Measurements from ENCODE around the gene IGSF3.

The IGSF3 gene

DNA sequence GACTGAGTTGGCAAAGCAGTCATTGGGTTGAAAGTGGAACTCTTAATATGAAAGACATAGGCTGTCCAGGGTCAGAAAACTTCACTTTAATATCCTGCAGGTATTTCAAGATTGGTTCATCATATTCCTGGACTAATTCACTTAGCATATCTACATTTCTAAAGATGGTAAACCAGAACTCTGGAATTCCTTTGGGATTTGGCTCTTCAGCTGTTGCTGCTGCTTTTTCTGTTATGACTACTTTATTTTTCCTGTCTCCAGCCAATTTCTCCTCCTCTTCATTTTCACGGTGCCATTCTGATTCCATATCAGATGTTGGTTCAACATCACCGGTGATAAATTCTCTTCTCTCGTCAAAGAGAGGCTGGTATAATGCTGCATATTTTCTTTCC, 134.1 kb downstream of the IGSF3 start:
- DNase-seq (ENCODE audit: low spot score): no peak
- TF ChIP-seq, protein P1, sequence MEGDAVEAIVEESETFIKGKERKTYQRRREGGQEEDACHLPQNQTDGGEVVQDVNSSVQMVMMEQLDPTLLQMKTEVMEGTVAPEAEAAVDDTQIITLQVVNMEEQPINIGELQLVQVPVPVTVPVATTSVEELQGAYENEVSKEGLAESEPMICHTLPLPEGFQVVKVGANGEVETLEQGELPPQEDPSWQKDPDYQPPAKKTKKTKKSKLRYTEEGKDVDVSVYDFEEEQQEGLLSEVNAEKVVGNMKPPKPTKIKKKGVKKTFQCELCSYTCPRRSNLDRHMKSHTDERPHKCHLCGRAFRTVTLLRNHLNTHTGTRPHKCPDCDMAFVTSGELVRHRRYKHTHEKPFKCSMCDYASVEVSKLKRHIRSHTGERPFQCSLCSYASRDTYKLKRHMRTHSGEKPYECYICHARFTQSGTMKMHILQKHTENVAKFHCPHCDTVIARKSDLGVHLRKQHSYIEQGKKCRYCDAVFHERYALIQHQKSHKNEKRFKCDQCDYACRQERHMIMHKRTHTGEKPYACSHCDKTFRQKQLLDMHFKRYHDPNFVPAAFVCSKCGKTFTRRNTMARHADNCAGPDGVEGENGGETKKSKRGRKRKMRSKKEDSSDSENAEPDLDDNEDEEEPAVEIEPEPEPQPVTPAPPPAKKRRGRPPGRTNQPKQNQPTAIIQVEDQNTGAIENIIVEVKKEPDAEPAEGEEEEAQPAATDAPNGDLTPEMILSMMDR (IDR thresholded peaks at IDR 0.05; ENCODE audit: extremely low read depth, missing control alignments): no peak

DNA sequence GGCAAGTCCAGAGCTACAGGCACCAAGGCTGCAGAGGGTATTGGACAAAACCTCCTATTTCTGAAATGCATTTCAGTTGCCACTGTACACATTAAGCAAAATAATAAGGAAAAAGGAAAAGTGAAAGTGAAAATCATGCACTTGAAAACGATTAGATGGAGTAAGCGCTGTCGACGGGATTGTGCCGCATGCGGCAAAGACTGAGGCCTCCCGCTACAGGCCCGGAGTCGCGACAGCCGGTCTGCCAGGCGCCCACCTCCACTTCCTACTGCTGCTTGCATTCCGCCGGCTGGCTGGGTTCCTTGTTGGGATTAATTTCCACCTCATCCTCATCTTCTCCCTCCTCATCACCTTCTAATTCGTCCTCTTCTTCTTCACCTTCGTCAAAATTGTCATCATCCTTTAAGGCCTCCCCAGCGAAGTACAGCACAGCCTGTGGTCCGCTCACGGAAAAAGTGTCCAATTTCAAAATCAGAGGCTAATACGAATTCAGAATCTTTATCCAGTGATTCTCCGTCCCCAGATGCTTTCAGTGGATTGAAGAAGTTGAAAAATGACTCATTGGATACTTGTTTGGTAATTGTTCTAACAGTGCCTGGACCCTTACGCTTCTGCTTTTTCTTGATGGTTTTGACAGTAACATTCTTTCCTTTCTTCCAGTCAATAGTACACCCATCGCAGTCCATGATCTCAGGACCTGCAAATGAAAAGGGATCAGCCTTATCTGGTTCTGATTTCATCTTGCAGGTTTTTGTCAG, 134.7 kb downstream of the IGSF3 start:
- TF ChIP-seq, protein P1 (IDR thresholded peaks at IDR 0.05; ENCODE audit: extremely low read depth, missing control alignments): no peak
- DNase-seq (ENCODE audit: low spot score): no peak

DNA sequence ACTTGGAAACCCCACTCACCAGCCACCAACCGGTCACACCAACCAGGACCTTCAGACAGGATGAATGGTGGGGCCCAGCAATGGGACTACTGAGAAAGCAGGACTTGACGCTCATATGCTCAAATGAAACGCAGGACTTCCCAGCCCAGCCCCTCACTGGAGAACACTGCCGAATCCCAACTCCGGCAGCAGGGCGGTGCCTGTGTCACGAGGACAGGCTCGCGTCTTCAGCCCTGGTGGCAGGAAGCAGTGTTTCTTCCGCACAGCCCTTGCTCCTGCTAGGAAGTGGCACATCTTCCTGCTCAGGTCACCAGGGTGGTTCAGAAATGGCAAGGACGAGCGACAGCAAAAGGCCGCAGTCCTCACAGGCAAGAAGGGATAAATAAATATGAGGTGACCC, 135.6 kb downstream of the IGSF3 start:
- no peak for DNase-seq (ENCODE audit: low spot score)
- TF ChIP-seq, protein P1 (IDR thresholded peaks at IDR 0.05; ENCODE audit: extremely low read depth, missing control alignments): no peak

DNA sequence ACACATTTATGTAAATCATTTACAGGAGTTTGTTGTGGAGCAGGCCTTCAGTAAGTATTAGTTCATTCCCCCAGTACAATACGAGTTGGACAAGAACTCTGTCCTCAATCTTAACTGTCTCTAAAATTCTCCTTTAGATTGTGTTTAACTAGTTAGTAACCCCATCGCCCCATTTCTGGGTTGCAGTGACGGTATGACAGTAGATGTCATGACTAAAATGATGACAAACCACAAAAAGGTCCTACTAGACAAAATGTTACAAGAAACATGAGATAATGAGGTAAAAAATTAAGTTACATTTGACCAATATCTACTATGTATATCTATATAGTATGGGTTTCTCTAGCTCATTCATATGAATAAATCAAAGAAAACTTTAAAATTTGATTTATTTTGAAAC, 137.9 kb downstream of the IGSF3 start:
- no peak for DNase-seq (ENCODE audit: low spot score)
- TF ChIP-seq, protein P1 (IDR thresholded peaks at IDR 0.05; ENCODE audit: extremely low read depth, missing control alignments): no peak

DNA sequence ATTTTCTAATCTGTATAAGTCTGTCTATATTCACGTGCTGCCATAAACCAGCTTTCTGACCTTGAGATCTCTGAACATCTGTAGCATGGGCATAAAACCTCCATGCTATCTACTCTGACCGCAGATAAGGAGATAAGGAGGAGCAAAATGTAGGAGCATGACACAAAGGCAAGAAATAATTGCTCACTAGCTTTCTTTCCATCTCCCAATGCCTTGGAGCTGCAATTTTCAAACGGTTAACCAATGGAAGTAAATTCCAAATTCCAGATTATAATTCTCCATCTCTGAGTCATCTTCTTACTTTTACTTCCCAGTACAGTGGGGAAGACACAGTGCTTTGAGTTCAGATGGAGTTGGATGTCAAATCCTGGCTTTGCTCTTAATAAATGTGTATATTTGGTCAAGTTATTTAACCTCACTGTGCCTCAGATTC, 138.3 kb downstream of the IGSF3 start:
- DNase-seq (ENCODE audit: low spot score): no peak
- TF ChIP-seq, protein P1 (IDR thresholded peaks at IDR 0.05; ENCODE audit: extremely low read depth, missing control alignments): no peak

DNA sequence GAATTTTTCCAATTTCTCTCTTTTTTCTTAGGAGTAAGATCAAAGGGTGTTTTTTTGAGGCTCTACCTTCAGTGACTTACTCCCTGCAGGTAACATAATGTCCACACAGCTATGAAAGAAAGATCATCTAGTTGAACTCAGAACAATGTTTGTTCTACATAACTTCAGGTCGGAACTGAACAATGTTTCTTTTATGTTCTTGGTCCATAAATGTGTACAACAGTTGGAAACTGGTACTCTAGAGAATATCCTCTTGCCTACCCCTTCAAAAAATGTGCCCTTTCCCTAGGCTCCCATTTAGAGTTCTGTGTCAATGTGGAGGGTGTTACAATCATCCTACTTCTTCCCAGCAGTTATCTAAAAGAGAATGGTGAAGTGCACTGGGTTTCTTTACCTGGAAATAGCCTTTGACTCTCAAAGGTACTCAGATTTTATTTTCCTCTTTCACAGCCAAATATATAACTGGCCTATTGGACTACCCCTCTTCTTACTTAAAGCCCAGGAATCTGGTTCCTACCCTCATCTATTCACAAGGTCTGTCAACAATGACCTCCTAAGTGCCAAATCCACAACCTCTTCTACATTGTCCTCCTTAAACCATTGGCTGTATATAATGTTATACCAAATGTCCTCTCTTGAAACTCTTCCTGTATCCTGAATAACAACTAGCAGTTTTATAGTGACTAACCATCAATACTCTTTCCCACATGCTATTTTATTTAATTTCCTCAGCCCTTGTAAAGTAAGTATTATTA, 139.0 kb downstream of the IGSF3 start:
- DNase-seq (ENCODE audit: low spot score): no peak
- TF ChIP-seq, protein P1 (IDR thresholded peaks at IDR 0.05; ENCODE audit: extremely low read depth, missing control alignments): no peak

DNA sequence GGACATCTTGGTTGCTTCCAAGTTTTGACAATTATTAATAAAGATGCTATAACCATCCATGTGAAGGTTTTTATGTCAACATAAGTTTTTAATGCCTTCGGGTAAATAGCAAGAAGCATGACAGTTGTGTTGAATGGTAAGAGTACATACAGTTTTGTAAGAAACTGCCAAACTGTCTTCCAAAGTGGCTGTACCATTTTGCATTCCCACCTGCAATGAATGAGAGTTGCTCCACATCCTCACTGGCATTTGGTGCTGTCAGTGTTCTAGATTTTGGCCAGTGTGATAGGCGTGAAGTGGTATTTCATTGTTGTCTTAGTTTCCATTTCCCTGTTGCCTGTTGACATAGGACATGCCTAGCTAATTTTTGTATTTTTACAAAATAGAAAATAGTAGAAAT, 142.1 kb downstream of the IGSF3 start:
- TF ChIP-seq, protein P1 (IDR thresholded peaks at IDR 0.05; ENCODE audit: extremely low read depth, missing control alignments): no peak
- DNase-seq (ENCODE audit: low spot score): no peak

All from GM20000 (cell line).